Stomach (tissue), 9 donors: ENCODE data around the gene ETS2. TPM values are rescaled to one million over a fixed set of nuclear protein-coding genes. Genes with fewer than 3 reads are reported as not detected.
"Not testable (repeated sequence)": the region's sequence is repeated elsewhere in the genome, so short reads cannot be mapped to it uniquely, and the experiment has no call there.

Source experiments
- DNase-seq, 2 donors: peaks; one replicate each; pipeline versions ENCODE4 v3.0.0 to v3.0.0-alpha.2; 2013 to 2019
- H3K27ac ChIP-seq, 5 donors: fragments of 200-600 bp in 4 of 5; sonication (generic) in 4 of 5; one replicate each; pipeline ENCODE4 v1.5.1; 2013 to 2019; ENCODE audit warnings: mild to moderate bottlenecking in 1 of 5, moderate library complexity in 1 of 5
- H3K27me3 ChIP-seq, 3 donors: fragments of 200-600 bp; sonication (generic); one replicate each; pipeline ENCODE4 v1.5.1; 2017 to 2019; ENCODE audit warnings: mixed run types in 1 of 3
- H3K36me3 ChIP-seq, 4 donors: fragments of 200-600 bp; sonication (generic); 1 replicate in 3 of 4; 2 replicates in 1 of 4; pipeline ENCODE4 v1.5.1; 2016 to 2019
- H3K4me1 ChIP-seq, 4 donors: fragments of 200-600 bp; sonication (generic); one replicate each; pipeline ENCODE4 v1.5.1; 2016 to 2019
- H3K4me3 ChIP-seq, 4 donors: fragments of 200-600 bp; sonication (generic) in 3 of 4; one replicate each; pipeline ENCODE4 v1.5.1; 2016 to 2019; ENCODE audit warnings: mild to moderate bottlenecking in 1 of 4
- H3K9me3 ChIP-seq, 4 donors: fragments of 200-600 bp; sonication (generic); one replicate each; pipeline ENCODE4 v1.5.1; 2016 to 2019
- CTCF ChIP-seq, 7 experiments: fragments of 450-650 bp in 4 of 7; fragments of 200-600 bp in 3 of 7; sonication (generic) in 3 of 7; IDR thresholded peaks; one replicate each; pipeline ENCODE4 v1.5.1; 2016 to 2019; ENCODE audit warnings: antibody characterized with exemption in 7 of 7, control low read depth in 2 of 7, mild to moderate bottlenecking in 1 of 7
- EP300 ChIP-seq: sonication (generic); formaldehyde crosslinking; IDR thresholded peaks from one replicate; pipeline ENCODE4 v1.6.1; 2017; ENCODE audit warnings: antibody characterized with exemption
- POLR2A ChIP-seq, 4 donors: fragments of 450-650 bp; IDR thresholded peaks; one replicate each; pipeline ENCODE4 v1.6.1; 2016; ENCODE audit warnings: antibody characterized with exemption in 4 of 4, control low read depth in 2 of 4, mild to moderate bottlenecking in 1 of 4, moderate library complexity in 1 of 4
- POLR2AphosphoS5 ChIP-seq, 3 donors: sonication (generic); formaldehyde crosslinking; IDR thresholded peaks; one replicate each; pipeline ENCODE4 v1.6.1; 2016; ENCODE audit warnings: antibody characterized with exemption in 3 of 3
- WGBS, 5 donors: extraction: QIAGEN DNeasy Blood & Tissue Kit in 3 of 5; methylation state at CpG; one replicate each; pipeline versions ENCODE4 v1.1.5 to v1.1.7; 2013 to 2018; 5-methylcytosine and 5-hydroxymethylcytosine counted together
- intact Hi-C: fragments of 100-400 bp; cut with DNase I; formaldehyde crosslinking; loops from one replicate; pipeline ENCODE4 v1.15.1; 2023; ENCODE audit warnings: low total_unique reads
- polyA plus RNA-seq, 3 donors: library from polyadenylated mRNA; stranded (reverse); fragments of 200-250 nt; gene quantifications; one replicate each; pipeline ENCODE4 v1.2.3, GENCODE V29; 2013
- total RNA-seq, 5 donors: library from RNA; depleted of rRNA; stranded (reverse); fragments of >200 nt; gene quantifications; one replicate each; pipeline versions ENCODE4 v1.1.0 to v1.2.3, GENCODE V29; 2014 to 2016
- donor health status: healthy with polysubstance abuse.
- donor health status: Bipolar disorder and iron deficiency.
- donor health status: healthy.

Gene ETS2
- total and polyA plus RNA-seq, 8 donors = 33.8 to 80.0 (median 50.6) TPM

GRCh38 chr21:38843806-38844503, 38.2 kb downstream of the ETS2 start:
- no peak overlapping the region for H3K27ac ChIP-seq
- DNase-seq = no peak
- H3K9me3 ChIP-seq = no peaks in the 10 kb centered on the region
- no peaks in the 10 kb centered on the region for H3K27me3 ChIP-seq
- H3K4me1 ChIP-seq = peaks cover 0 to 8% (median 0%) of the 10 kb centered on the region in 4 donors
- WGBS, 5 donors = 76 to 89% (median 80%) methylated on average over 4 of the region's 4 CpGs
- TF ChIP-seq EP300 (no peak), POLR2A (IDR thresholded peaks at IDR 0.05) (no peak), POLR2AphosphoS5 (IDR thresholded peaks at IDR 0.05) (no peak), CTCF (IDR thresholded peaks at IDR 0.05) (no peak)
- H3K4me3 ChIP-seq = no peak overlapping the region
- H3K36me3 ChIP-seq = no peaks in the 10 kb centered on the region
- intact Hi-C loops = no loop called here

GRCh38 chr21:38845374-38845773, 39.6 kb downstream of the ETS2 start:
- H3K9me3 ChIP-seq, H3K27ac ChIP-seq, H3K27me3 ChIP-seq, H3K4me3 ChIP-seq, intact Hi-C loops, H3K36me3 ChIP-seq, H3K4me1 ChIP-seq, DNase-seq: not testable (repeated sequence)
- 92 to 98% (median 93%) methylated on average over 2 of the region's 2 CpGs for whole genome bisulfite sequencing, 5 donors

- no peaks in the 10 kb centered on the region for H3K9me3 ChIP-seq
- H3K4me1 ChIP-seq = peaks cover 0 to 8% (median 0%) of the 10 kb centered on the region in 4 donors
- no peaks in the 10 kb centered on the region for H3K27me3 ChIP-seq
- TF ChIP-seq CTCF (IDR thresholded peaks at IDR 0.05) (no peak), POLR2AphosphoS5 (IDR thresholded peaks at IDR 0.05) (no peak), EP300 (no peak), POLR2A (IDR thresholded peaks at IDR 0.05) (no peak)
- peak overlapping the region in 1 of 5 donors; percentile 48 for H3K27ac ChIP-seq
- no peak for DNase-seq
- no peaks in the 10 kb centered on the region for H3K36me3 ChIP-seq
- intact Hi-C loops = no loop called here
- WGBS, 5 donors = 75 to 90% (median 87%) methylated on average over 7 of the region's 7 CpGs
- no peak overlapping the region for H3K4me3 ChIP-seq
Measured at GRCh38 chr21:38847556-38847955, 41.8 kb downstream of the ETS2 start.

- H3K36me3 ChIP-seq = no peaks in the 10 kb centered on the region
- H3K4me1 ChIP-seq = peaks cover 0 to 8% (median 0%) of the 10 kb centered on the region in 4 donors
- no peaks in the 10 kb centered on the region for H3K9me3 ChIP-seq
- H3K27ac ChIP-seq = peak overlapping the region in 1 of 5 donors; percentile 48
- no peaks in the 10 kb centered on the region for H3K27me3 ChIP-seq
- intact Hi-C loops = no loop called here
- WGBS, 5 donors = 66 to 79% (median 75%) methylated on average over 7 of the region's 7 CpGs
- peak in 1 of 2 donors; percentile 69 for DNase-seq
- TF ChIP-seq CTCF (IDR thresholded peaks at IDR 0.05) = no peak
- peak; percentile 26 for TF ChIP-seq EP300
- peak in 2 of 3 donors; percentile 27 to 59 for TF ChIP-seq POLR2AphosphoS5 (IDR thresholded peaks at IDR 0.05)
- TF ChIP-seq POLR2A (IDR thresholded peaks at IDR 0.05) = no peak
- no peak overlapping the region for H3K4me3 ChIP-seq
Measured at GRCh38 chr21:38848187-38848609, 42.5 kb downstream of the ETS2 start.

- intact Hi-C loops = no loop called here
- H3K4me1 ChIP-seq = peaks cover 0 to 8% (median 0%) of the 10 kb centered on the region in 4 donors
- WGBS, 5 donors = 55 to 70% (median 61%) methylated on average over 6 of the region's 6 CpGs
- H3K27ac ChIP-seq = no peak overlapping the region
- no peaks in the 10 kb centered on the region for H3K9me3 ChIP-seq
- no peak for DNase-seq
- no peak for TF ChIP-seq EP300
- no peak for TF ChIP-seq POLR2AphosphoS5 (IDR thresholded peaks at IDR 0.05)
- TF ChIP-seq POLR2A (IDR thresholded peaks at IDR 0.05) = no peak
- TF ChIP-seq CTCF (IDR thresholded peaks at IDR 0.05) = no peak
- H3K4me3 ChIP-seq = no peak overlapping the region
- H3K27me3 ChIP-seq = no peaks in the 10 kb centered on the region
- H3K36me3 ChIP-seq = no peaks in the 10 kb centered on the region
Measured at GRCh38 chr21:38849776-38850175, 44.0 kb downstream of the ETS2 start.
